ENCODE results near the gene UBE2E3.

DNA sequence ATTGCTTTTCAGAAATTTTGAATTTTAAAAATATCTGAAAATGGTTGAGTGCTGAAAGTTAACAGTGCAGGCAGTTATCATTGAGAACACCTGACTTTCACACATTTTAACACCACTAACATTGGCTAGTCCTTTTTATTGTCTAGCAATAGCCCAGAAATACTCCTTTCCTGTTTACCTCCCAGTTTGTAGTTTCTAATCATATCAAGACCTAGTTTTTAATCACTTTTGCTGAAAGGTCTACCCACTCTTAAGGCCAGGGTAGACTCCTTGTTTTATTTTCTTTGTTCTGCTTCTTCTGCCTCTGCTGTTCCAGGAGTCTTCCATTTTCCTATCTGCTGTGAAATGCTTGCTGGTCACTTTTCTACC, 72.1 kb downstream of the UBE2E3 start:
- TF ChIP-seq POLR2A (IDR thresholded peaks at IDR 0.05; ENCODE audit: low read depth, low read length) (no peak), ELK1 (IDR thresholded peaks at IDR 0.05; ENCODE audit: borderline replicate concordance, low read depth, low read length) (no peak), RAD21 (IDR thresholded peaks at IDR 0.05; ENCODE audit: low read length) (no peak), RFX5 (IDR thresholded peaks at IDR 0.05; ENCODE audit: low read depth, low read length) (no peak), USF2 (IDR thresholded peaks at IDR 0.05; ENCODE audit: low read depth, low read length) (no peak), CEBPB (IDR thresholded peaks at IDR 0.05; ENCODE audit: low read depth, low read length) (no peak), SMC3 (IDR thresholded peaks at IDR 0.05; ENCODE audit: low read depth, low read length) (no peak), MAZ (IDR thresholded peaks at IDR 0.05; ENCODE audit: borderline replicate concordance, low read depth, low read length) (no peak)
- TF ChIP-seq, protein P1, sequence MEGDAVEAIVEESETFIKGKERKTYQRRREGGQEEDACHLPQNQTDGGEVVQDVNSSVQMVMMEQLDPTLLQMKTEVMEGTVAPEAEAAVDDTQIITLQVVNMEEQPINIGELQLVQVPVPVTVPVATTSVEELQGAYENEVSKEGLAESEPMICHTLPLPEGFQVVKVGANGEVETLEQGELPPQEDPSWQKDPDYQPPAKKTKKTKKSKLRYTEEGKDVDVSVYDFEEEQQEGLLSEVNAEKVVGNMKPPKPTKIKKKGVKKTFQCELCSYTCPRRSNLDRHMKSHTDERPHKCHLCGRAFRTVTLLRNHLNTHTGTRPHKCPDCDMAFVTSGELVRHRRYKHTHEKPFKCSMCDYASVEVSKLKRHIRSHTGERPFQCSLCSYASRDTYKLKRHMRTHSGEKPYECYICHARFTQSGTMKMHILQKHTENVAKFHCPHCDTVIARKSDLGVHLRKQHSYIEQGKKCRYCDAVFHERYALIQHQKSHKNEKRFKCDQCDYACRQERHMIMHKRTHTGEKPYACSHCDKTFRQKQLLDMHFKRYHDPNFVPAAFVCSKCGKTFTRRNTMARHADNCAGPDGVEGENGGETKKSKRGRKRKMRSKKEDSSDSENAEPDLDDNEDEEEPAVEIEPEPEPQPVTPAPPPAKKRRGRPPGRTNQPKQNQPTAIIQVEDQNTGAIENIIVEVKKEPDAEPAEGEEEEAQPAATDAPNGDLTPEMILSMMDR (conservative IDR thresholded peaks at IDR 0.05; ENCODE audit: low read depth, low read length): no peak
